SK-N-SH treated with all-trans-retinoic acid at 6 μM for 48 hours (cell line): ENCODE data around the gene CLEC7A.

Source experiments
- POU6F1 ChIP-seq: fragments of 250-450 bp; sonication (Bioruptor Pico); IDR thresholded peaks from 2 replicates; pipeline ENCODE4 v1.8.0; 2021; ENCODE audit warnings: low read depth, mild to moderate bottlenecking, moderate library complexity, borderline replicate concordance
- ZNF8 ChIP-seq: fragments of 450-650 bp; formaldehyde crosslinking; IDR thresholded peaks from 2 replicates; pipeline ENCODE4 v1.5.0; 2020; ENCODE audit warnings: mild to moderate bottlenecking, moderate library complexity

GRCh38 chr12:10163084-10163483, 33.1 kb upstream of the CLEC7A start:
- TF ChIP-seq ZNF8 (CRISPR knock-in tag) = no peak
- TF ChIP-seq POU6F1 (CRISPR knock-in tag) = no peak
